Hepatocyte (in vitro differentiated cells): Measurements from ENCODE around the gene NELFA.

ENCODE experiments used
- CTCF ChIP-seq: fragments of 200-600 bp; sonication (generic); IDR thresholded peaks from 2 replicates; pipeline ENCODE4 v1.5.1; 2016; ENCODE audit warnings: antibody characterized with exemption, mild to moderate bottlenecking; ENCODE audit not compliant: poor library complexity
- EZH2 ChIP-seq: fragments of 200-600 bp; sonication (generic); IDR thresholded peaks from 2 replicates; pipeline ENCODE4 v1.6.1; 2016; ENCODE audit warnings: antibody characterized with exemption, mild to moderate bottlenecking, borderline replicate concordance
- EZH2phosphoT487 ChIP-seq: fragments of 200-600 bp; sonication (generic); IDR thresholded peaks from one replicate; pipeline ENCODE4 v1.6.1; 2018; ENCODE audit warnings: antibody characterized with exemption, mild to moderate bottlenecking, low read depth, moderate library complexity; ENCODE audit not compliant: unreplicated experiment, severe bottlenecking

GRCh38 chr4:1978741-1979476 is 29.9 kb downstream of the NELFA start:
- TF ChIP-seq CTCF (no peak), EZH2phosphoT487 (no peak), EZH2 (no peak)
